Thoracic aorta (tissue), 2 donors: ENCODE results near the gene ESPN. TPM values are rescaled to one million over a fixed set of nuclear protein-coding genes. Genes with fewer than 3 reads are reported as not detected.
"Not testable (repeated sequence)": the region's sequence is repeated elsewhere in the genome, so short reads cannot be mapped to it uniquely, and the experiment has no call there.

ENCODE experiments used
- ATAC-seq: fragments of 150-250 bp; one replicate; pipeline ENCODE4 v1.8.0; 2017; ENCODE audit warnings: low read depth; ENCODE audit not compliant: insufficient number of reproducible peaks, low FRiP score
- DNase-seq: peaks from one replicate; pipeline ENCODE4 v3.0.0-alpha.2; 2020; ENCODE audit warnings: low spot score
- H3K27ac ChIP-seq, 2 donors: fragments of 200-600 bp; sonication (generic); 1 replicate in 1 of 2; 2 replicates in 1 of 2; pipeline ENCODE4 v1.5.1; 2016; ENCODE audit warnings: mild to moderate bottlenecking in 2 of 2, moderate library complexity in 2 of 2
- H3K27me3 ChIP-seq: fragments of 200-600 bp; sonication (generic); replicated peaks from 2 replicates; pipeline ENCODE4 v1.6.0; 2016; ENCODE audit warnings: mild to moderate bottlenecking; ENCODE audit not compliant: insufficient read depth
- H3K36me3 ChIP-seq: fragments of 200-600 bp; sonication (generic); one replicate; pipeline ENCODE4 v1.5.1; 2016
- H3K4me1 ChIP-seq, 2 donors: fragments of 200-600 bp; sonication (generic); 1 replicate in 1 of 2; 2 replicates in 1 of 2; pipeline versions ENCODE4 v1.5.1 to v1.6.0; 2016; ENCODE audit warnings: low read depth in 2 of 2, mild to moderate bottlenecking in 1 of 2; ENCODE audit not compliant: control insufficient read depth in 1 of 2
- H3K4me3 ChIP-seq: fragments of 200-600 bp; sonication (generic); 2 replicates; pipeline ENCODE4 v1.5.1; 2016; ENCODE audit warnings: mild to moderate bottlenecking
- H3K9me3 ChIP-seq: fragments of 200-600 bp; sonication (generic); 2 replicates; pipeline ENCODE4 v1.5.1; 2016
- total RNA-seq, 2 donors: library from RNA; depleted of rRNA; stranded (reverse); fragments of >200 nt; gene quantifications; one replicate each; pipeline versions ENCODE4 v1.1.0 to v1.2.3, GENCODE V29; 2016
- TF ChIP-seq, protein P1 (sequence below): fragments of 200-600 bp; sonication (generic); IDR thresholded peaks from one replicate; pipeline ENCODE4 v1.5.1; 2019; ENCODE audit warnings: antibody characterized with exemption

The ESPN gene
- total RNA-seq, 2 donors from 2014 or later = not detected

DNA sequence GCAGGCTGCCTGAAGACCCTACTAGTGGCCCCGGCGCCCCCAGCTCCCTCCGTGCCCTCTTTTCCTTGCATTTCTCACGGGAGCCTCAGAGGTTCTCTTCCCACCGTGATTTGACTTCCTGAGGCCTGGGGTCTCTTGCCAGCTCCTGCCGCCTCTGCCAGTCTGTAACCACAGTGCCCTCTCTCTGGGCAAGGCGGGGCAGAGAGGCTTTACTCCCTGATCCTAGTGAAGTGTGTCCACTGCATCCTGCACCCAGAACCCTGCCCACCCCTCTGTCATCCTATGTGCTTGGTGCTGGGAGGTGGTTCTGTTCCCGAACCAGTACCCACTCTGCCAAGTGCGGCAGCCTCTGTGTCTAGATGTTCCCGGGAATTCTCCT lies 2.4 kb downstream of the ESPN start:
- DNase-seq = no peak
- TF ChIP-seq, protein P1, sequence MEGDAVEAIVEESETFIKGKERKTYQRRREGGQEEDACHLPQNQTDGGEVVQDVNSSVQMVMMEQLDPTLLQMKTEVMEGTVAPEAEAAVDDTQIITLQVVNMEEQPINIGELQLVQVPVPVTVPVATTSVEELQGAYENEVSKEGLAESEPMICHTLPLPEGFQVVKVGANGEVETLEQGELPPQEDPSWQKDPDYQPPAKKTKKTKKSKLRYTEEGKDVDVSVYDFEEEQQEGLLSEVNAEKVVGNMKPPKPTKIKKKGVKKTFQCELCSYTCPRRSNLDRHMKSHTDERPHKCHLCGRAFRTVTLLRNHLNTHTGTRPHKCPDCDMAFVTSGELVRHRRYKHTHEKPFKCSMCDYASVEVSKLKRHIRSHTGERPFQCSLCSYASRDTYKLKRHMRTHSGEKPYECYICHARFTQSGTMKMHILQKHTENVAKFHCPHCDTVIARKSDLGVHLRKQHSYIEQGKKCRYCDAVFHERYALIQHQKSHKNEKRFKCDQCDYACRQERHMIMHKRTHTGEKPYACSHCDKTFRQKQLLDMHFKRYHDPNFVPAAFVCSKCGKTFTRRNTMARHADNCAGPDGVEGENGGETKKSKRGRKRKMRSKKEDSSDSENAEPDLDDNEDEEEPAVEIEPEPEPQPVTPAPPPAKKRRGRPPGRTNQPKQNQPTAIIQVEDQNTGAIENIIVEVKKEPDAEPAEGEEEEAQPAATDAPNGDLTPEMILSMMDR = no peak
- peaks cover 24% of the 10 kb centered on the region for H3K27me3 ChIP-seq

DNA sequence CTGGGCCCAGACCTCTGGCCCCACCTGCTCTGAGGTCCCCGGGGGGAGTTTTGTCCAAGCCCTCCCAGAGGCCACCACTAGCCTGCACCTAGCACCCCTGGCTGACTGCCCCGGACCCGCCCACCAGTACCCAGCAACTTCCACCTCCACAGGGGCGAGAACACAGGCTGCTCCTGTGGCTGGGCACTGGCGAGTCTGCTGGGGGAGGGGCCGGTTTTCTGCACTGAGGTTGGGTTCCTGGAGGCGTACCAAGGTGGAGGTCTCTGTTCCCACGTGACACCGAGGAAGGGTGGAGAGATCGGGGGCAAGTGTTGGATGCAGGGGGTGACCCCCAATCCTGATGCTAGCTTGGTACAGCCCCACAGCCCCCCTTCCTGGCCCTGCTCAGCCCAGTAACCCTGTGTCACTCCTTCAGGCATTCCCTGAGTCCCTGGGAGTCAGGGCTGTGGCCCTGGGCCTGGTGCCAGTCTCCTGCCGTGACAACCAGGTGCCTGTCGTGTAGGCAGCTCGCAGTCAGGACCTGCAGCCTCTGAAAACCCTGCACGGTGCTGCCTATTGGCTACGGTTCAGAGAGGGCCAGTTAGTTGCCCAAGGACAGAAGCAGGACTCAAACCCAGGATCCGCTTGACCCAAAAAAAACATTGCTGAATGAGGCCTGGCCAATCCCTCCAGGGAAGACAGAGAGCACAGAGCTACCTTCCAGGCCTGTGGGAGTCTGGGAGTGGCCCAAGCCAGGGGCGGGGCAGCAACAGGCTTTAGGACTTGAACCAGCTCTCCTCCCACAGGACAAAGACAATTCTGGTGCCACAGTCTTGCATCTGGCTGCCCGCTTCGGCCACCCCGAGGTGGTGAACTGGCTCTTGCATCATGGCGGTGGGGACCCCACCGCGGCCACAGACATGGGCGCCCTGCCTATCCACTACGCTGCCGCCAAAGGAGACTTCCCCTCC lies 3.1 kb downstream of the ESPN start:
- no peak overlapping the region for H3K4me3 ChIP-seq
- H3K36me3 ChIP-seq = no peaks in the 10 kb centered on the region
- H3K9me3 ChIP-seq = no peaks in the 10 kb centered on the region
- H3K27me3 ChIP-seq = peaks cover 23% of the 10 kb centered on the region
- ATAC-seq (no peak), DNase-seq (no peak)
- H3K4me1 ChIP-seq = peaks cover 3 to 23% of the 10 kb centered on the region in 2 donors
- no peak overlapping the region for H3K27ac ChIP-seq
- TF ChIP-seq, protein P1 = no peak

More for the DNA sequence above, 2.4 kb downstream of the ESPN start:
- H3K9me3 ChIP-seq = no peaks in the 10 kb centered on the region
- no peaks in the 10 kb centered on the region for H3K36me3 ChIP-seq
- H3K4me1 ChIP-seq = peaks cover 3 to 26% of the 10 kb centered on the region in 2 donors
- no peak overlapping the region for H3K4me3 ChIP-seq
- H3K27ac ChIP-seq = no peak overlapping the region
- no peak for ATAC-seq

DNA sequence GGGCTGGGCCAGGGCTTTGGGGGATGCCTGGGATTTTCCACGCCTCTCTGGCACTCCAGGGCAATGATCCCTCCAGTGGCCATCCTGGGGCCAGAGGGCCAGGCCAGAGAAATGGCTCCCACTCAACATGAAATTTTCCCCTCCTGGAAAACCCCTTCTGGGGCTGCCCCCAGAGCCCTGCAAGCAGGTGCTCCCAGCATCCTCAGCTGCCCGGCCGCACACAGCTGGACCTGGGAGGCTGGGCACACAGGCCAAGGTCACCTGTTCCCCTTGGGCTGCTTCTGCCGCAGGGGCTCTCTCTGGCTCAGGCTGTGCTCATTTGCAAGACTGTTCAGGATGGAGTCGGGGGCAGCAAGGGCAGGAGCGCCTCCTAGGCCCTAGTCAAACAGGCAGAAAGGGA lies 3.9 kb downstream of the ESPN start:
- H3K9me3 ChIP-seq, H3K27ac ChIP-seq, H3K4me3 ChIP-seq, DNase-seq, H3K36me3 ChIP-seq, ATAC-seq: not testable (repeated sequence)
- Histone ChIP-seq H3K4me1 (peaks cover 3 to 16% of the 10 kb centered on the region in 2 donors), H3K27me3 (peaks cover 16% of the 10 kb centered on the region)

DNA sequence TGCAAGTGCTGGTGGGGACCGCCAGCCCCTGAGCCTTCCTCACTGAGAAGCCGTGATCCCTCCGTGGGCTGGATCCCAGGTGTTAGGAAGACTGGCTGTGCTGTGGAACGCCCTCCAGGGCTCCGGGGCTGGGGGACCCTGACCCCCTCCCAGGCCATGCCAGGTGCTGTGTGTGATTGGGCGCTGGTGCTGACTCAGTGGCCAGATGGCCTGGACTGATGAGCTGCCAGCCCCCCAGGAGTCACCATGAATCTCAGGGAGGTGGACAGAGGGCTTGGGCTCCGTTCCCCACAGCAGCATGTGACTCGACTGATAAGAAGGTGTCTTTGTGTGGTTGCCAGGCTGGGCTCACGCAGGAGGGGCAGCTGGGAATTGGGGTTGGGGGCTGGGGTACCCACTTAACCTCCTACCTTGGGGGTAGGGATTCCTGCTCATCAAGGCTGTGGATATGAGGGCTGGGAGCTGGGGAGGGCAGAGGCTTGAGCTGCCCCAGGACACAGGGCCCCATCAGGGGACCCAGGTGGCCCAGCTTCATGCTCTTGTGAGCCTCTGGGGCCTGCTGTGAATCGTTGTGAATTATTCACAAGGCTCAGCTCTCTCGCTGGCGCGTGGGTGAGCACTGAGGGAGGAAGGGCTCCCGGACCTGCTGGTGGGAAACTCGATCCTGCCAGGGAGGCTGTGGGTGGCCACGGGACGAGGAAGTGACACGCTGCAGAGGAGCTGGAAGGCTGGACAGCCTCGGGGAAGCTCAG lies 5.3 kb downstream of the ESPN start:
- H3K27me3 ChIP-seq = peaks cover 14% of the 10 kb centered on the region
- not testable (repeated sequence) for ATAC-seq, H3K4me1 ChIP-seq, H3K4me3 ChIP-seq, H3K9me3 ChIP-seq, H3K27ac ChIP-seq, DNase-seq, H3K36me3 ChIP-seq

DNA sequence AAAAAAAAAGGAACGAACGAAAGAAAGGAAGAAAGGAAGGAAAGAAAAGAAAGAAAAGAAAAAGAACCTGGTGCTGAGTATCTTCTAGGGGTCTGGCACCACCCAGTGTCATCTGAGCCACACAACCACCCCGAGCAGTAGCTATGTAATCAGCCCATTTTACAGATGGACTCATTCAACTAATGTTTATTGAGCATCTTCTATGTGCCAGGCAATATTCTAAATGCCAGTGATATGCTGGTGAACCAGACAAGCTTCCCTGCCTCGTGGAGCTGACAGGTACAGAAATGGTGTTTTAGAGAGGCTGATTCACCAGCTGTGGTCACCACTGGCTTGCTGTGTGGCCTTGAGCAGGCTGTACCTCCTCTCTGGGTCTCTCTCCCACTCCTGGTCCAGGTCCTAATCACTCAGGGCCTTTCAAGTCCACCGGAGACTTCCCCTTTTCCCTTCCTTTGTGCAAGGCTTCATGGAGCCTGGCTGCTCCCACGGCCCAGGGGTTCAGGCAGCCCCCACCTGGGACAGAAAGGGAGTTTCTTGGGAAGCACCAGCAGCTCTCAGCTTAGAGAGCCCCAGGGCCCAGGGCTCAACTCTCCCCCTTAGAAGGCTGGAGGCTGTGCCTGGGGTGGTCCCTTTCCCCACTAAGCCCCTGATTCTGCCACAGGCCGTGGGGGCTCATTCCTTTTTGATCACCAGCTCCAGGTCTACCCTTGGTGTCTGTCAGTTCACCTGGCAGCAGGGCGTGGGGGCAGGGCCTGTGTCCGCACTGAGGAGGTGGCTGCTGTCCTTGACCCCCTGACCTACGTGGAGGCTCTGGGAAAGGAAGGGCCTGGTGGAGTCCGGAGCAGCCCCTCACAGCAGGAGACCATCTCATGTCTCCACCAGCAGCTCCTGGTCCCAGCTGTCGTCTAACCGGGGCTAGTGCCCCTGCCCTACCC lies 7.3 kb downstream of the ESPN start:
- not testable (repeated sequence) for H3K27ac ChIP-seq, ATAC-seq, DNase-seq, H3K27me3 ChIP-seq, H3K4me1 ChIP-seq, H3K9me3 ChIP-seq, H3K4me3 ChIP-seq, H3K36me3 ChIP-seq

DNA sequence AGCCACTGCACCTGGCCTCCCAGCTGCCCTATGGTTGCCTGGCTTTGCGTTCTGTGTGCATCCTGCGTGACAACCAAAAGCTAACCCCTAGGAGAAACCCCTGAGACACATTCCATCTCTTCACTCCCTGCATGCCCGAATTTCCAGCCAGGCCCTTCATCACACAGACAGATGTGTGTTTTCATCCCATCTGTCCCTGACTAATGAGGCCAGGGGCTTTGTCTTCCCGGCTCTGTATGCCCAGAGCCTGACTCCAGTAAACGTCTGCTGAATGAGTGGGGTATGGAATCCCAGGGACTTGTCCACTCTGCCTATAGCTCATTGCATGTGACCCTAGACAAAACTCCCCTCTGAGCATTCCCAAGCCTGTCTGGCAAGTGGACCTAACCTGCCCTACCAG lies 9.6 kb downstream of the ESPN start:
- ATAC-seq = no peak
- Histone ChIP-seq H3K4me3 (no peak overlapping the region), H3K27ac (no peak overlapping the region), H3K9me3 (no peaks in the 10 kb centered on the region), H3K27me3 (no peaks in the 10 kb centered on the region), H3K4me1 (no peaks in the 10 kb centered on the region), H3K36me3 (no peaks in the 10 kb centered on the region)
- DNase-seq = no peak
- TF ChIP-seq, protein P1 = no peak
